Hematopoietic multipotent progenitor cell (in vitro differentiated cells): ENCODE results near the gene SLC10A6. TPM values are rescaled to one million over a fixed set of nuclear protein-coding genes. Genes with fewer than 3 reads are reported as not detected.
"Not testable (repeated sequence)": the region's sequence is repeated elsewhere in the genome, so short reads cannot be mapped to it uniquely, and the experiment has no call there.

Experiments
- DNase-seq, 3 donors: peaks; one replicate each; pipeline ENCODE4 v3.0.0-alpha.2; 2011 to 2015; ENCODE audit warnings: low read depth in 2 of 3, low spot score in 2 of 3
- total RNA-seq: library from RNA; depleted of rRNA; stranded (reverse); fragments of >200 nt; gene quantifications from one replicate; pipeline ENCODE4 v1.2.3, GENCODE V29; 2012

SLC10A6 gene
- under 0.01 TPM for total RNA-seq

GRCh38 chr4:86848732-86849619, at the start of gene SLC10A6:
Gene SLC10A6, minus strand, starts transcription at chr4:86849384. Its CDS starts 269 bp downstream, at chr4:86849115.
- no peak for DNase-seq

GRCh38 chr4:86898562-86898961, 49.4 kb upstream of the SLC10A6 start:
- peak in 1 of 3 donors; percentile 54 for DNase-seq

- DNase-seq, result no peak
Measured at GRCh38 chr4:86896596-86896995, 47.4 kb upstream of the SLC10A6 start.

GRCh38 chr4:86895692-86896488, 46.7 kb upstream of the SLC10A6 start:
- peak in 2 of 3 donors; percentile 54 to 86 for DNase-seq

GRCh38 chr4:86894455-86894854, 45.3 kb upstream of the SLC10A6 start:
- no peak for DNase-seq

- DNase-seq, result no peak
Measured at GRCh38 chr4:86893136-86893535, 44.0 kb upstream of the SLC10A6 start.

- peak in 1 of 3 donors; percentile 46 for DNase-seq
Measured at GRCh38 chr4:86892636-86892960, 43.4 kb upstream of the SLC10A6 start.

GRCh38 chr4:86891762-86892635, 42.8 kb upstream of the SLC10A6 start, which contains the start of gene C4orf36:
Gene C4orf36, minus strand, starts transcription at chr4:86892422. Its CDS starts 902 bp downstream, at chr4:86891520.
- DNase-seq, result peak in 2 of 3 donors; percentile 40 to 59

GRCh38 chr4:86890790-86891189, 41.6 kb upstream of the SLC10A6 start:
- no peak for DNase-seq

- DNase-seq, result no peak
Measured at GRCh38 chr4:86879641-86880040, 30.5 kb upstream of the SLC10A6 start.

GRCh38 chr4:86878640-86879039, 29.5 kb upstream of the SLC10A6 start:
- DNase-seq, result no peak

GRCh38 chr4:86876894-86877685, 27.9 kb upstream of the SLC10A6 start:
- DNase-seq, result no peak

- not testable (repeated sequence) for DNase-seq
Measured at GRCh38 chr4:86875436-86875835, 26.3 kb upstream of the SLC10A6 start.

- DNase-seq, result no peak
Measured at GRCh38 chr4:86872135-86872534, 23.0 kb upstream of the SLC10A6 start.

- no peak for DNase-seq
Measured at GRCh38 chr4:86870442-86871069, 21.4 kb upstream of the SLC10A6 start.

- DNase-seq, result no peak
Measured at GRCh38 chr4:86857341-86858052, 8.3 kb upstream of the SLC10A6 start.

- DNase-seq, result no peak
Measured at GRCh38 chr4:86856896-86857295, 7.7 kb upstream of the SLC10A6 start.

GRCh38 chr4:86855572-86855971, 6.4 kb upstream of the SLC10A6 start:
- no peak for DNase-seq

- no peak for DNase-seq
Measured at GRCh38 chr4:86853209-86853608, 4.0 kb upstream of the SLC10A6 start.
